Nucleus accumbens (tissue), 56 donors: ENCODE data around the gene EVC2.
A peak's percentile ranks its signal among the peaks of the same experiment; 100 is the strongest.

Experiments used
- DNase-seq, 56 donors: peaks; one replicate each; lab custom pipeline; 2025; lab: John Stamatoyannopoulos, UW

The EVC2 gene

DNA sequence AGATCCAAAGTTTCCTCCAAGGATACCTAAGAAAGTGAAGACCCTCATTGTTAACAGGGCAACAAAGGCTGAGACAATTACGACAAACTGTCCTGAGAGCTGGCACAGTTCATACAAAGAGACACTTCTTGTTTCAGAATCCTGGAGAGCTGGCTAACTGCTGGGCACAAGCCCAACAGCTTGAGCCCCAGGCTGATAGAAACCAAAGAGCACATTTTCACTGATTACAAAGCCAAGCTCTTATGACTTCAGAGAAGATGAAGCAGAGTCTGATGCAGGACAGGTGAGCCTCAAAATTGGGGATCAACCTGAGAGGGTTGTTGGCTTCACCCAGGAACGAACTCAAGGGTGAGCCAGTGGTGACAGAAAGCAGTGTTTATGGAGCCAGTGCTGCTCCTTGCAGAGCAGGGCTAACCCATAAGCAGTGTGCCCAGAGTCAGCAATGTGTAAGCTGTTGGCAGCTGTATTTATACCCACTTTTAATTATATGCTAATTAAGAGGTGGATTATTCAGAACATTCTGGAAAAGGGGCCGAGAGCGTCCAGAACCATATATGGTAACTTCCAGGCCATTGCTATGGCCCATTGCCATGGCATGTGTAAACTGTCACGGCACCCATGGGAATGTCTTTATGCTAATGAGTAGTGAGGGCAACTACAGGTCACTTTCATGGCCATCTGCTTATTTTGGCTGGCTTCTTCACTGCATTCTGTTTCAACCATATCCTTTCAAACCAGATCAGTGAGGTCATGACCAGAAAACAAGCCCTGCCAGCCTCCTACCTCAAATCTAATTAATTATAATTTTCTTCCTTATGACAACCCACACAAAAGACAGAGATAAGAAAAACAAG is 183.7 kb downstream of the EVC2 start:
- DNase-seq: peak in 4 of 56 donors; percentile 1 to 23 (median 22)

DNA sequence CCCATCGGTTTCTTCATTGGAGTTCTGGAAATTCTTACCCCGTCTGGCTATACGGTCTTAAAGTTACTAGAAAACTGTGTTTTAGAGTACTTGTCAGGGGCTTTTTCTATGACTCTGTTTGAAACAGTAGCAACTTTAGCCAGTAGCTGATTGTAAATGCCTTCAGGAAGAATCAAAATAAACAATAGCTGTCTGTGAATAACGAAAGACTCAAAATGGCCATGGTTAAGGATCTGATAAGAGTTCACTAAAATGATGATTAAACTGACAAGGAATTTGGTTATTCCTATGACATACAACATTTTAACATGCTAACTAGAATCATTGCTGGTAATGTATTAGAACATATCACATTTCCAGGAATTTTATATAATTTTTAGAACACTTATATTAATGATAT is 191.0 kb downstream of the EVC2 start:
- no peak for DNase-seq

DNA sequence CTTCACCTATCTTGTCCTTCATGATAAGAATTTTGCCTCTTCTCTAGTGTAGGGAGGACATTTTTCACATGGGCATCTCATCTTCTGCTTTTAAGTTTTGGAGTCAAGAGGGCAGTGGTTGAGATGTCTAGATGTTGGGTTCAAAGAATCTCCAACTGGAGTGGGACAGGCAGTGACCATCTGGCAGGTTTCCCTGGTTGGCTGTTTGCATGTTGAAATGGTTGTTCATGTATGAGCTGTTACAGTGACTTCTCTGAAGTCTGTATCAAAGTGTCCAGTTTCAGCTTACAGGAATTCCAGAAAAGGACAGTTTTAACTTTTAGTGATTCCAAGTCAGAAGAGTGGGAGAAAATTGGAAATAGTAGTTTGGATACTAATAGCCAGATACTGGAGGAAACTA is 192.7 kb downstream of the EVC2 start:
- DNase-seq: no peak
